GM19324 (cell line): ENCODE results near the gene TSPAN8.
"Not testable (repeated sequence)": the region's sequence is repeated elsewhere in the genome, so short reads cannot be mapped to it uniquely, and the experiment has no call there.

ENCODE experiments used
- ATAC-seq: cut with Tn5 transposase; IDR thresholded peaks from one replicate; pipeline ENCODE4 v1.9.1; 2021; ENCODE audit warnings: mild to moderate bottlenecking, moderate library complexity; ENCODE audit not compliant: unreplicated experiment, low FRiP score

The TSPAN8 gene

GRCh38 chr12:71157601-71158233, at the start of gene TSPAN8:
Gene TSPAN8, minus strand, starts transcription at chr12:71157999. Its CDS starts 321 bp downstream, at chr12:71157678.
- ATAC-seq, result no peak

DNA sequence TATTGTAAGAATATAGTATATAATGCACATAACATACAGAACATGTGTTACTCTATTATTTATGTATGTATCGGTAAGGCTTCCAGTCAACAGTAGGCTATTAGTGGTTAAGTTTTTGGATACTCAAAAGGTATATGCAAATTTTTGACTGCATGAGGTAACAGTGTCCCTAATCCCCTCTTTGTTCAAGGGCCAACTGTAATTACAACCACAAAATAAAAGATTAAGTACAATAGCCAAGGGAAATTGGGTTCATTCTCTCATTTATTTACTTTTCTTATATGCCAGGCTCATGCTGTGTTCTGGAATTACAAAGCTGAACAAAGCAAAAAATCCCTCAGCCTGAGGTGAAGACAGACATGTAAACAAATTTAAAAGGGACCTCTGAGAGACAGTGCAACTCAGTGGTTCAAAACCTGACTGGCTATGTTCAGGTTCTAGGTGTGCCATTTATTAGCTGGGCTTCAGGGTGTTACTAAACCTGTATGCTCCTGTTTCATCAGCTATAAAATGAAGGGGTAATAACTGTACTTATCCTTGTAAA, 43.4 kb upstream of the TSPAN8 start:
- ATAC-seq, result no peak

DNA sequence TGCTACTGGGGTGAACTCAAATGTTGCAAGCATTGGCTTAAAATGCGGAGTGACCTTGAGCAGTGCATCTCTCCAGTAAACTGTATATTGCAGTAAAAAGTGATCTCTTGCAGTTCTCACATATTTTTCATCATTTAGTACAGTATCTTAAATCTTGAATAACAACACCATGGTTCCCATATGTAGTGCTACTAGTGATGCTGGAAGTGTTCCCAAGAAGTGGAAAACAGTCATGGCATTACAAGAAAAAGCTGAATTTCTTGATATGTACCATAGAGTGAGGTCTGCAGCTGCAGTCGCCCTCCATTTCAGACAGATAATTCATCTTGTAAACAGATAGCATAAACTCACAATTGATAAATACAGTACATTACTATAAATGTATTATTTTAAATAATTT, 42.9 kb upstream of the TSPAN8 start:
- no peak for ATAC-seq

DNA sequence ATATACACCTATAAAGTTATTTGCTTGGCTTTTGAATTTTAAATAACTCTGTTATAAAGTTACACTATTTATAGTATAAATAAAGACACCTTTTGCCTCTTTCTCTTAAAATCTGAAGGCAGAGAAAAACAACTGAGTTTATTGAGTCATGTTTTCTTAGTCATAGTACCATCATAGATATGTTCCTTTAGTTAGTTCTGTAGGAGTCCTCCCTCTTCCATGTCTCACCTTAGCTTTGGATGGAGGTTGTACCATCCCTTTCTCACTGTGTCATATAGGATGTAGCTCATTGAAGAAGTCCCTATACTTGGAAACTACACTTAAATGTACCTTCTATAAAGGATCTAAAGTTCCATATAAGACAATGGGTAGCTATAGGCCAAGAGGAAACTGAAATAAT, 39.7 kb upstream of the TSPAN8 start:
- no peak for ATAC-seq

DNA sequence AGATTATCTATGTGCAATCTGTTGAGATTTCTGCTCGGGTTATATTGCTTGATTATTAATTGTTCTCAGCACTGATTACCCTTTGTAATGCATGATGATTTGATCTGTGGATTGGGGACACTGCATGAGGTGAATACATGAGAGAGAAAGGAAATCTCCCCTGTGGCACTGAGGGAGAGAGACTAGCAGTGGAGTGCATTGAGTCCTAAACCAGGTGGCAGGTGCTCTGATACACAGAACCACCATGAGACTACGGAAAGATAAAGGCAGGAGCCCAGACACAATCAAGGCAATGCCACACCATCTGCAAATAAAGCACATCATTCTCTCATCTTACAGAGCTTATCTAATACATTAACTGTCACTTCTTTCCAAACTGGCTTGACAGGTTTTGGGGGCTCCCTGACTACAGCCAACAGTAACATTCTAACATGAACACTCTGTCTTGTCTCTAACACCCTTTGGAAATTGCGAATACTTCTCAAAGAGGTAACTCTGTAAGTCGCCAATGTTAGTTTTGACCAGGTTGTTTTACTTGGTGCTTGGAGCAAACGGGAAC, 37.6 kb upstream of the TSPAN8 start:
- peak; percentile 31 for ATAC-seq

GRCh38 chr12:71194657-71195056, 36.9 kb upstream of the TSPAN8 start:
- ATAC-seq, result no peak

- no peak for ATAC-seq
Measured at GRCh38 chr12:71193041-71193440, 35.2 kb upstream of the TSPAN8 start.

DNA sequence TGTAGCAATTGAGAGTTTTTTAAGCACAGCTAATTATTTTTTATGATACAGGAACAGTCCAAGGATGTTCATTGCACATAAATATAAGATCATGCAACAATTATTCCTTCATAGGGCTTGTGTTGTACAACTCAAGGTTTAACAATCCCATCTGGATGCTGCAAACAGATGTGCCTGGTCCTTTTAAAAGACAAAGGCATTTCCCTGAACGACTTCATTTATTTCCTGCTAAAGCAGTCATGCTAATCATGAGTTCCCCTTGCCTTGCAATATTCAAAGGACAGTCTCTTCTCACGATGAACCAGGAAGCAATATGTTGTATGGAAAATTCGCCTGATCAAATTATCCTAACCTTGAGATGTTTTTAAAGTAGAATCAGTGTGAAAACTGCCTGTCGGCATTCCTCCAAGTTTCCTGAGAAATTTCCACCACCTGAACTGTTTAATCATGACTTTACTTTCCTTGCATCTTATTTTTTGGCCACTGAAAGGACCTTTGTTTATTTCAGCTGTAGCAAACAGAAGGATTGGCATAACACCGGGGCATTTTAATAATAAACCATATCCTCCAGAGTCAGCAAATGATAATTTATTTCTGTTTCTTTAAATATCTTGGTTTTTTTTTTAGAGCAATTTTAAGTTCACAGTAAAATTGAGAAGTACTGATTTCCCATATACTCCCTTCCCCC, 33.9 kb upstream of the TSPAN8 start:
- no peak for ATAC-seq

- no peak for ATAC-seq
Measured at GRCh38 chr12:71190822-71191221, 33.0 kb upstream of the TSPAN8 start.

- no peak for ATAC-seq
Measured at GRCh38 chr12:71187379-71187778, 29.6 kb upstream of the TSPAN8 start.

DNA sequence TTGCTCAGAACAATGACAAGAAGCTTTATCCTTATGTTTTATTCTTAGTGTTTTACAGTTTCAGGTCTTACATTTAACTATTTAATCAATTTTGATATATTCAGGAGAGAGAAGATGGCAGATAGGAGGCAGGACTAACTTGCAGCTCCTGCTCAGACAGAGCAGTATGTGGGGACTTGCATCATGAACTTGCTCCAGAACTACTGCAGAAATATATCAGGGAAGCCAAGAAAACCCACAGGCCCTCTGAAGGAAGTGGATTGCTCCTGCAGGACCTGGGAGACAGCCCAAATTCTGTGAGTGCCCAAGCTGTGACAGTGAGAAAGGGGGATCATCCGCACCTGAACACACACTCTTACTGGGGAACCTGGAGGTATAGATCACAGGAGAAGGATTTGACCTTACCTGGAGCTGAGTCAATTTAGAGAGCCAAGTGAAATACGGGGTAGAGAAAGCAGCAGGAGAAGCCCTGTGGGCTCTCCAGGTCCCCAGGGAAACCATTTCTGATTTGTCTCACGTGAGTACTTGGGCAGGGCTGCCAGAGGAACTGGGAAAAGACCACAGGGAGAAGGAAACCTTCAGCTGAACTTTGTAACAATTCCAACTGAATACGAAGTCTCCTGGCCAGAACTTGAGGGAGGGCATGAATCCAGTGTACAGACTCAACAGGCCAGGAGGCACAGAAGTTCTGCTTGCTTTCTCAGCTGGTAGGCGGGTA, 28.9 kb upstream of the TSPAN8 start:
- ATAC-seq, result no peak

DNA sequence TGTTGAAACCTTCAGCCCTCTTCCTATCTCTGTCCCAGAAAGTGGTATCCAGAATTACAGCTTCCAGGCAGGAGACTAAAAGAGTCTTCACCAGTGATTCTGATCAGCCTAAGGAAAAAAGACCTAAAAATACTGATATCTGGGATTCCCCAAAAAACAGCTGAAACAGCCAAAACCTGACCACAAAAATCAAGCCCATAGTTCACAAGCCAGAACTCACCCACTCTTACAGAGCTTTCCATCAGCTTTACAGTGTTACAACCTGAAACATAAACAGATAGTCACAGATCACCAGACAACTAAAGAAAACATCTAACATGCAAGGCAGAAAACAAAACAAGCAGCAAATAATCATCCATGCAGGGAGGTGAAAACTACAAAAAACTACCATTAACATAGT, 26.0 kb upstream of the TSPAN8 start:
- no peak for ATAC-seq

DNA sequence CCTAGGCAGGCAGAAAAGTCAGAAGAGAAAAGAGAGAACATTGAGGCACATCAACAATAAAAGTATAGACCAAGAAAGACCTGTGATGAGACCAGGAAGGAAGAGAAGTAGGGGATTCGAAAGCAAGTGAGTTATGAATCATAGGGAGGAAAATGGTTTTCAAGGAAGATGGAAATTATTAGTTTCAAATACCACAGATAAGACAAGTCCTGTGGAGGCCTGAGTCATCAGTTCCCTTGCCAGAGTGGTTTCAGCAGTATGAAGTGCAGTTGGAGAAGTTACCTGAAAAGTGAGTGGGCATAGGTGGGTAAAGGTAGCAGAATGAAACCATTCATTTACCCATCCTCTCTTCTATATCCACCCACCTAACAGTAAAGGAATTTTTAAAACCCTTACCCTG, 25.2 kb upstream of the TSPAN8 start:
- ATAC-seq, result no peak

GRCh38 chr12:71178162-71178561, 20.4 kb upstream of the TSPAN8 start:
- ATAC-seq, result no peak

GRCh38 chr12:71174825-71175224, 17.0 kb upstream of the TSPAN8 start:
- ATAC-seq, result no peak

DNA sequence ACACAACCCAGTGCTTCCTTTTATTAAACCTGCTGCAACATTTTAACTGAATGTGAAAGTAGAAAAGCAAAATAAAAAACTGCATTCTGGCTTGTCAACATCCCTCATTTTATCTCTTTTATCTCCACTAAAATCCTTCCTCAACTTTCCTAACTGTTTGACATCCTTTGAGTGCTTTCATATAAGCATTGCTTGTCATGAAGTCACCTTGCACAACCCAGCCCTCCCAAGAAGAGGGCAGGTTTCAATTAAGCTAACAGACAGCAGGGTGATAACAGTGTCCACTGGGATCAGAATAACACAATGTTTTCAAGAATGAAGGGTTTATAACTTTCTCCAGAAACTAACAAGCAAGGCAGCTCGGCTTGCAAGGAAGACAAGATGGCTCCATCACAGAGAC, 16.3 kb upstream of the TSPAN8 start:
- no peak for ATAC-seq

- ATAC-seq, result no peak
Measured at GRCh38 chr12:71170456-71170855, 12.7 kb upstream of the TSPAN8 start.

DNA sequence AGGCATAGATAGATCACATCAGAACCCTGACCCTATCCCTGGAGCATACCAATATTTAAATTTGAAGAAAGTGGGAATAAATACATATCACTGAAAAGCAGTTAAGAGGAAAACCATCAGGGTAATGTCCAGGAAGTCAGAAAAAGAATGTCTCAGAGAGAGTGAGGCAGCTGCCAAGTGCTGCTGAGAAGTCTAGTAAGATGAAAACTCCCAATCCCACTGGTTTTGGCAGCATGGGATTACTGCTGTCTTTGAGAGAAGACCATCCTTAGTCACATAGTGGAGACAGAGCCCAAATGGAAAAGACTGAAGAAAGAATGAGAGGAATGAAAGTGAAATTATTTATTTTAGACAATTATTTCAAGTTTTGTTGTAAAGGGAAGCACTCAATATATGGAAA, 11.5 kb upstream of the TSPAN8 start:
- no peak for ATAC-seq

- ATAC-seq, result no peak
Measured at GRCh38 chr12:71166862-71167496, 9.2 kb upstream of the TSPAN8 start.

DNA sequence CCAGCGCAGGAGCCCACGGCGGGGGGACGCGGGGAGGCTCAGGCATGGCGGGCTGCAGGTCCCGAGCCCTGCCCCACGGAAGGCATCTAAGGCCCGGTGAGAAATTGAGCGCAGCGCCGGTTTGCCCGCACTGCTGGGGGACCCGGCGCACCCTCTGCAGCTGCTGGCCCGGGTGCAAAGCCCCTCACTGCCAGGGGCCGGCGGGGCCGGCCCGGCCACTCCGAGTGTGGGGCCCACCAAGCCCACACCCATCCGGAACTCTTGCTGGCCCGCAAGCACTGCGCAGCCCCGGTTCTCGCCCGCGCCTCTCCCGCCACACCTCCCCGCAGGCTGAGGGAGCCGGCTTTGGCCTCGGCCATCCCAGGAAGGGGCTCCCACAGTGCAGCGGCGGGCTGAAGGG, 8.5 kb upstream of the TSPAN8 start:
- ATAC-seq, result no peak

- not testable (repeated sequence) for ATAC-seq
Measured at GRCh38 chr12:71165780-71166179, 8.0 kb upstream of the TSPAN8 start.
